Neural progenitor cell (in vitro differentiated cells): Measurements from ENCODE around the gene RRP7A.

Experiments
- EZH2 ChIP-seq: fragments of 200-600 bp; sonication (generic); IDR thresholded peaks from 2 replicates; pipeline ENCODE4 v1.6.1; 2017; ENCODE audit warnings: antibody characterized with exemption, mild to moderate bottlenecking, moderate library complexity
- EZH2phosphoT487 ChIP-seq: fragments of 200-600 bp; sonication (generic); IDR thresholded peaks from 2 replicates; pipeline ENCODE4 v1.6.1; 2017; ENCODE audit warnings: antibody characterized with exemption
- TF ChIP-seq, protein P1 (sequence below): fragments of 200-600 bp; sonication (generic); IDR thresholded peaks from 2 replicates; pipeline ENCODE4 v1.5.1; 2017; ENCODE audit warnings: antibody characterized with exemption, mild to moderate bottlenecking

DNA sequence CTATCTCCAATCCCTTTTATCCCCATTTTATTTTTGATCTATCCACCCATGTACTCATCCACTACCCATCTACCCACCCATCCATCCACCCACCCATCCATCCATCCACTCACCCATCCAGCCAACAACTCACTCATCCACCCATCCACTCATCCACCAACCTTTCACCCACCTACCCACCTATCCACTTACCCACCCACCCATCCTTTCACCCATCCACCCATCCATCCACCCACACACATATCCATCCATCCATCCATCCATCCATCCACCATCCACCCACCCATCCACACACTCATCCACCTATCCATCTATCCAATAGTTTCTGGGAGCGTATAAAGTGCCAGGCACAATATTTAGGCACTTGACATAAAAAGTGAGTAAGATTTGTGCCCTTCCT, 48.2 kb downstream of the RRP7A start:
- TF ChIP-seq EZH2 (no peak), EZH2phosphoT487 (no peak)
- TF ChIP-seq, protein P1, sequence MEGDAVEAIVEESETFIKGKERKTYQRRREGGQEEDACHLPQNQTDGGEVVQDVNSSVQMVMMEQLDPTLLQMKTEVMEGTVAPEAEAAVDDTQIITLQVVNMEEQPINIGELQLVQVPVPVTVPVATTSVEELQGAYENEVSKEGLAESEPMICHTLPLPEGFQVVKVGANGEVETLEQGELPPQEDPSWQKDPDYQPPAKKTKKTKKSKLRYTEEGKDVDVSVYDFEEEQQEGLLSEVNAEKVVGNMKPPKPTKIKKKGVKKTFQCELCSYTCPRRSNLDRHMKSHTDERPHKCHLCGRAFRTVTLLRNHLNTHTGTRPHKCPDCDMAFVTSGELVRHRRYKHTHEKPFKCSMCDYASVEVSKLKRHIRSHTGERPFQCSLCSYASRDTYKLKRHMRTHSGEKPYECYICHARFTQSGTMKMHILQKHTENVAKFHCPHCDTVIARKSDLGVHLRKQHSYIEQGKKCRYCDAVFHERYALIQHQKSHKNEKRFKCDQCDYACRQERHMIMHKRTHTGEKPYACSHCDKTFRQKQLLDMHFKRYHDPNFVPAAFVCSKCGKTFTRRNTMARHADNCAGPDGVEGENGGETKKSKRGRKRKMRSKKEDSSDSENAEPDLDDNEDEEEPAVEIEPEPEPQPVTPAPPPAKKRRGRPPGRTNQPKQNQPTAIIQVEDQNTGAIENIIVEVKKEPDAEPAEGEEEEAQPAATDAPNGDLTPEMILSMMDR, result no peak
